Kidney epithelial cell (primary cell): ENCODE measurements around the gene FER1L5. TPM values are rescaled to one million over a fixed set of nuclear protein-coding genes. Genes with fewer than 3 reads are reported as not detected.

Experiments used
- DNase-seq: peaks from one replicate; pipeline ENCODE4 v3.0.0-alpha.2; 2010; ENCODE audit warnings: low read depth
- H3K27me3 ChIP-seq: 2 replicates; pipeline ENCODE4 v1.6.0; 2011; ENCODE audit warnings: low read length; ENCODE audit not compliant: control insufficient read depth, insufficient read depth
- H3K36me3 ChIP-seq: 2 replicates; pipeline ENCODE4 v1.5.1; 2011; ENCODE audit warnings: low read length; ENCODE audit not compliant: control insufficient read depth, insufficient read depth
- H3K4me3 ChIP-seq: 2 replicates; pipeline ENCODE4 v1.5.1; 2011; ENCODE audit warnings: low read depth, mild to moderate bottlenecking, control low read depth, low read length
- total RNA-seq: library from RNA; depleted of rRNA; stranded (reverse); fragments of >200 nt; gene quantifications from 2 replicates; pipeline ENCODE4 v1.2.3, GENCODE V29; 2015
- TF ChIP-seq, protein P1 (sequence below): IDR thresholded peaks from 2 replicates; pipeline ENCODE4 v1.5.1; 2011; ENCODE audit warnings: mild to moderate bottlenecking, moderate library complexity, low read length, control low read depth, inconsistent platforms; ENCODE audit not compliant: insufficient read depth, poor library complexity, severe bottlenecking

FER1L5 gene
- total RNA-seq, 1 donor from 2014 or later: not detected

DNA sequence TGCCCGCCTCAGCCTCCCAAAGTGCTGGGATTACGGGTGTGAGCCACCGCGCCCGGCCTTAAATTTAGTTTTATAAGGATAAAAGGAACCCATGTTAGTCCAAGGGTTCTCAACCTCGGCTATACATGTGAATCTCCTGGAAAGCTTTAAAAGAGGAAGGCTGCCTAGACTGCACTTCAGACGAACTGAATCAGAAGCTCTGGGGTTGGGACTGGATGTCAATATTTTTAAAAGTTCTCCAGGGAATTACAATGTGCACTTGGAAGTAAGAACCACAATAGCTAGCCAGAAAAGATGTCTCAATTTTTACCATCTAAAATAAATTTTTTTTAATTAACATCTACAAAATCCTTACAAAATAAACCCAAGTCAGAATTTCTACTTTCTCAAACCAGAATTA is 87.2 kb downstream of the FER1L5 start:
- Histone ChIP-seq H3K4me3 (no peak overlapping the region), H3K36me3 (no peaks in the 10 kb centered on the region), H3K27me3 (no peaks in the 10 kb centered on the region)
- no peak for DNase-seq
- TF ChIP-seq, protein P1, sequence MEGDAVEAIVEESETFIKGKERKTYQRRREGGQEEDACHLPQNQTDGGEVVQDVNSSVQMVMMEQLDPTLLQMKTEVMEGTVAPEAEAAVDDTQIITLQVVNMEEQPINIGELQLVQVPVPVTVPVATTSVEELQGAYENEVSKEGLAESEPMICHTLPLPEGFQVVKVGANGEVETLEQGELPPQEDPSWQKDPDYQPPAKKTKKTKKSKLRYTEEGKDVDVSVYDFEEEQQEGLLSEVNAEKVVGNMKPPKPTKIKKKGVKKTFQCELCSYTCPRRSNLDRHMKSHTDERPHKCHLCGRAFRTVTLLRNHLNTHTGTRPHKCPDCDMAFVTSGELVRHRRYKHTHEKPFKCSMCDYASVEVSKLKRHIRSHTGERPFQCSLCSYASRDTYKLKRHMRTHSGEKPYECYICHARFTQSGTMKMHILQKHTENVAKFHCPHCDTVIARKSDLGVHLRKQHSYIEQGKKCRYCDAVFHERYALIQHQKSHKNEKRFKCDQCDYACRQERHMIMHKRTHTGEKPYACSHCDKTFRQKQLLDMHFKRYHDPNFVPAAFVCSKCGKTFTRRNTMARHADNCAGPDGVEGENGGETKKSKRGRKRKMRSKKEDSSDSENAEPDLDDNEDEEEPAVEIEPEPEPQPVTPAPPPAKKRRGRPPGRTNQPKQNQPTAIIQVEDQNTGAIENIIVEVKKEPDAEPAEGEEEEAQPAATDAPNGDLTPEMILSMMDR: no peak

DNA sequence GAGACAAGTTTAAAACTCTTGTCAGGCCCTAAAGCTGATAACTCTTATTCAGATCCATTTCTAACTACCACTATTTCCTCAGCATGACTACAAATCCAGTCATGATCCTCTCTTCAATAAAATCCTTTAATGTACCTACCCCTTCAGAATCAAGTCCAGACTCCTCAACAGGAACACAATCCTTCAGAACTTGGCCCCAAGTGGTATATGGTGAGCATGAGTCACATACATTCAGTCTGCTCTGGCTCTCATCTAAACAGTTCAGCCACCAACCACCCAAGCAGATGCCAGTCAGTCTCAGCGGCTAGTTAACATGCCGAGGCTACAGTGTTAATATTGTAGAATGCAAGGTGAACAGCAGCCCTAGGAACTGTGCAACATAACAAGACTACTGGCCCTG is 87.6 kb downstream of the FER1L5 start:
- no peaks in the 10 kb centered on the region for H3K36me3 ChIP-seq
- no peaks in the 10 kb centered on the region for H3K27me3 ChIP-seq
- H3K4me3 ChIP-seq: no peak overlapping the region
- TF ChIP-seq, protein P1: no peak
- DNase-seq: no peak

DNA sequence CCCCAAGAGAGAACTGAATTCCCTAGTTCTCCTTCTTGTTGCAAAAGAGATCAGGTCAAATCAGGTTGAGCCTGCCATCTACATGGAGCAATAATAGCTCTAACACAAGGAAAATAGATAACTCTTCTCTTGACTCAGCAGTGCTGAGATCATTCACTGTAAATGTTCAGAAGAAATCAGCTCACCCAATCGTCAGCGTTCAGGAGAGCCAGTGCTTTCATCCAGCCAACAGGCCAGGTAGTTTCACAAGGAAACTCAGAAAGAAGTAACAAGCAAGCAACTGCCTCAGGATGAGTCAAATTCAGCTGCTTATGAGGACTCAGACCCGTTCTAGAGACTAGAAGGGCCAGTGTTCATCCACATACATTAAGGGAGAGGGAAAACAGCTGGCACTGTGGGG is 91.4 kb downstream of the FER1L5 start:
- H3K36me3 ChIP-seq: no peaks in the 10 kb centered on the region
- H3K4me3 ChIP-seq: no peak overlapping the region
- DNase-seq: no peak
- H3K27me3 ChIP-seq: no peaks in the 10 kb centered on the region
- TF ChIP-seq, protein P1: no peak

DNA sequence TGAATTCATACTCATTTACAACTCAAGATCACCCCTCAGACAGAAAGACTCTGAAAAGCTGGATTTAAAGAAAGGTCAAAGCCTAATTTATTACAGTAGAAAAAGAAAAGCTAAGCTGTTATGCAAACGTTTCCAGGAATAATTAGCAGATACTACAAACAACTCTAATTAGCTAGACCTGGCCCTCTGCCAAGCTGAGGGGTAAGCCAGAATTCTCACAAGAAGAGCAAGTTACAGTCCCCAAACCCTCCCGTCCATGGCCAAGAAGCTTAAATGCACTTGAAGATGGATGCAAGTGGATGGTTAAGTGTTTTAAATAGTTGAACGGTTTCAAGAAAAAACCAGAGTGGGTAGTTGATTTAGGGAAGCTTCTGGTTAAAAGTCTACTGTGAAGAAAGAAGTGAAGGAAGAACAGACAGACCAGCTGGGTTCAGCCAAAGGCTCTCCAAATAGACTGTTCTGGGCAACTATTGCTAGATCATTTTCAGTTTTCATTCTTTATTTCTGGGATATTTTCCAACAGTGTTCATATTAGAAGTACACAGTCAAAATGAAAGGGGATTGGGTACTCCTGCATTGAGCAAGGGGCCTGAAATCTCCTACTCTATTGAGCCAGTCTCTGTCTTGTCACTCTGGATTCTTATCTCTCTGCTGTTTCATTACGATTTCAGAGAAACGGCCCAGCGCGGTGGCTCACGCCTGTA is 92.5 kb downstream of the FER1L5 start:
- no peaks in the 10 kb centered on the region for H3K27me3 ChIP-seq
- TF ChIP-seq, protein P1: no peak
- H3K4me3 ChIP-seq: no peak overlapping the region
- no peaks in the 10 kb centered on the region for H3K36me3 ChIP-seq
- no peak for DNase-seq

DNA sequence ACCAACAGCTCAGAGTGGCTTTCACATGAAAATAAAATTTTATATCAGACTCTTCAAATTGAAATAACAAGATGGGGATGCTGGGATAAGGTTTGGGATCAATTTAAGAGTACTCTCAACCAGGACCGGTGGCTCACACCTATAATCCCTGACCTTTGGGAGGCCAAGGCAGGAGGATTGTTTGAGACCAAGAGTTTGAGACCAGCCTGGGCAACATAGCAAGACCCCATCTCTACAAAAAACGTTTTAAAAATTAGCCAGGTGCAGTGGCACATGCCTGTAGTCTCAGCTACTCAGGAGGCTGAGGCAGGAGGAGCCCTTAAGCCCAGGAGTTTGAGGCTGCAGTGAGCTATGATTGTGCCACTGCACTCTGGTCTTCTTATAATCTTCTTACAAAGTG is 94.7 kb downstream of the FER1L5 start:
- Histone ChIP-seq H3K36me3 (no peaks in the 10 kb centered on the region), H3K4me3 (no peak overlapping the region), H3K27me3 (no peaks in the 10 kb centered on the region)
- DNase-seq: no peak
- TF ChIP-seq, protein P1: no peak

DNA sequence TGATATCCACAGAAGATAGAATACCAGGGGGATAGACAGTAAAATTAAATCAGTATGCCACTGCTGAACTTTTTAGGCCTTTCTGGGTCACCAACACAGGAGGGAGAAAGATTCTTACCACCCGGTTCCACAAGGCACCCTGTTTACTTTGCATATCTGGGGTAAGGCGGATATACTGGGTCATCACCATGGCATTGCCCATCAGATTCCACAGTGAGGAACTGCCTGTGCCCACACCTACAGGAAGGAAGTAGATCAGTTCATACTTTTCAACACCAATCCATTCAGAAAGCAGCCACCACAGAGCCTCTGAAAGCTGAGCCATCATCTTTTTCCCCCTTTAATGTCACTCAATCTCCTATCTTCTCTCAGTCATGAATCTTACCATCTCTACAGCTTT is 95.3 kb downstream of the FER1L5 start:
- no peaks in the 10 kb centered on the region for H3K36me3 ChIP-seq
- no peak overlapping the region for H3K4me3 ChIP-seq
- no peaks in the 10 kb centered on the region for H3K27me3 ChIP-seq
- TF ChIP-seq, protein P1: no peak
- DNase-seq: no peak
